NCI-H1694 (cell line): ENCODE results near the gene MICAL3.
"Not testable (repeated sequence)": the region's sequence is repeated elsewhere in the genome, so short reads cannot be mapped to it uniquely, and the experiment has no call there.

Experiments used
- DNase-seq: peaks from one replicate; lab custom pipeline; 2025; lab: John Stamatoyannopoulos, UW

Gene MICAL3

GRCh38 chr22:17884893-17885292 is 139.5 kb downstream of the MICAL3 start:
- DNase-seq: peak; percentile 58

GRCh38 chr22:17884084-17884483 is 140.3 kb downstream of the MICAL3 start:
- no peak for DNase-seq

- no peak for DNase-seq
These were observed 141.0 kb downstream of the MICAL3 start for GRCh38 chr22:17883356-17883755.

- no peak for DNase-seq
These were observed 141.6 kb downstream of the MICAL3 start for GRCh38 chr22:17882727-17883126.

GRCh38 chr22:17882162-17882561 is 142.2 kb downstream of the MICAL3 start:
- DNase-seq: no peak

GRCh38 chr22:17881366-17881765 is 143.0 kb downstream of the MICAL3 start:
- DNase-seq: no peak

- no peak for DNase-seq
These were observed 143.9 kb downstream of the MICAL3 start for GRCh38 chr22:17880468-17880867.

GRCh38 chr22:17880020-17880419 is 144.3 kb downstream of the MICAL3 start:
- no peak for DNase-seq

- no peak for DNase-seq
These were observed 145.4 kb downstream of the MICAL3 start for GRCh38 chr22:17878941-17879340.

- DNase-seq: no peak
These were observed 146.1 kb downstream of the MICAL3 start for GRCh38 chr22:17878186-17878694.

GRCh38 chr22:17876878-17877855 is 147.2 kb downstream of the MICAL3 start:
- DNase-seq: not testable (repeated sequence)

GRCh38 chr22:17876306-17876831 is 148.0 kb downstream of the MICAL3 start:
- DNase-seq: no peak

- DNase-seq: no peak
These were observed 148.7 kb downstream of the MICAL3 start for GRCh38 chr22:17875631-17876030.

- no peak for DNase-seq
These were observed 149.2 kb downstream of the MICAL3 start for GRCh38 chr22:17875156-17875555.

GRCh38 chr22:17874231-17874905 is 150.0 kb downstream of the MICAL3 start:
- no peak for DNase-seq

GRCh38 chr22:17873804-17874203 is 150.6 kb downstream of the MICAL3 start:
- no peak for DNase-seq

- DNase-seq: no peak
These were observed 151.2 kb downstream of the MICAL3 start for GRCh38 chr22:17873116-17873515.

GRCh38 chr22:17872471-17872870 is 151.9 kb downstream of the MICAL3 start:
- DNase-seq: no peak

- no peak for DNase-seq
These were observed 152.5 kb downstream of the MICAL3 start for GRCh38 chr22:17871726-17872458.

GRCh38 chr22:17870407-17870806 is 154.0 kb downstream of the MICAL3 start:
- no peak for DNase-seq

GRCh38 chr22:17869285-17870096 is 154.9 kb downstream of the MICAL3 start:
- no peak for DNase-seq
